ENCODE measurements around the gene NGDN.
"Not testable (repeated sequence)": the region's sequence is repeated elsewhere in the genome, so short reads cannot be mapped to it uniquely, and the experiment has no call there.

NGDN gene, protein sequence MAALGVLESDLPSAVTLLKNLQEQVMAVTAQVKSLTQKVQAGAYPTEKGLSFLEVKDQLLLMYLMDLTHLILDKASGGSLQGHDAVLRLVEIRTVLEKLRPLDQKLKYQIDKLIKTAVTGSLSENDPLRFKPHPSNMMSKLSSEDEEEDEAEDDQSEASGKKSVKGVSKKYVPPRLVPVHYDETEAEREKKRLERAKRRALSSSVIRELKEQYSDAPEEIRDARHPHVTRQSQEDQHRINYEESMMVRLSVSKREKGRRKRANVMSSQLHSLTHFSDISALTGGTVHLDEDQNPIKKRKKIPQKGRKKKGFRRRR

GRCh38 chr14:23469127-23469905, at the start of gene NGDN:
Gene NGDN (plus strand): TSS chr14:23469703. CDS start chr14:23469716, 13 bp downstream.
- DNase-seq: peak; percentile 97

DNA sequence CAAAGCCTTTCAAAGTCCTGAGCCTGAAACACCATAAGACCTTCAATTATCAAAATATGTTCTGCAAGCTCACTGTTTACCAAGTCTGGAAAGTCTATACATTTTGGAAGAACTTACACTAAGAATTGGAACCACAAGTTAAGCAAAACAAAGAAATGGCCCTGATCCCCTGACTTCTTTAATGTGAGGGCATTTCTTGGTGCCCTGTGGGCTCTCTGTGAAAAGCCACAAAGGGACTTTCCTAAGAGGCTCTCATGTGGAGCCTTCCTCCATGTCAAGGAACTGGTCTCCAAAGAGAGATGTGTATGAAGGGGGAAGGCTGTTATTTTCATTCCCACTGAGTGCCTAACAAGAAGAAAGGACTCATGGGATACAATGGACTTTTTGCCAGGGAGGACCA, 47.9 kb upstream of the NGDN start:
- no peak for DNase-seq

DNA sequence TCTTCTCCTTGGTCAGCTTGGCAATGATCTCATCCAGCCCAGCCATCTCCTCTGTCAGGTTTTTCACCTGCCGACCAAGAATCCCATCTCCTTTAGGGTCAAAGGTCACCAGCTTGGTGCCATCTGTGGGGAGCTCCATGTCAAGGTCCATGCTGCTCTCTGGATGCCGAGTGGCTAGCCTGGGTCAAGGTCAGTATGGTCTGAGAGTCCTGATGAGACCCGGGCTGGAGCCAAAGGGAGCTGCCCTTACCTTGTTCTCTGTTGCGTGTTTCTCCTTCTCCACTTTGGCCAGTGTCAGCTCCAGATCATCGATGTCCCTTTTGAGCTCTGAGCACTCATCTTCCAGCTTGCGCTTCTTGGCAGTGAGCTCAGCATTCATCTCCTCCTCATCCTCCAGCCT, 45.8 kb upstream of the NGDN start:
- no peak for DNase-seq

DNA sequence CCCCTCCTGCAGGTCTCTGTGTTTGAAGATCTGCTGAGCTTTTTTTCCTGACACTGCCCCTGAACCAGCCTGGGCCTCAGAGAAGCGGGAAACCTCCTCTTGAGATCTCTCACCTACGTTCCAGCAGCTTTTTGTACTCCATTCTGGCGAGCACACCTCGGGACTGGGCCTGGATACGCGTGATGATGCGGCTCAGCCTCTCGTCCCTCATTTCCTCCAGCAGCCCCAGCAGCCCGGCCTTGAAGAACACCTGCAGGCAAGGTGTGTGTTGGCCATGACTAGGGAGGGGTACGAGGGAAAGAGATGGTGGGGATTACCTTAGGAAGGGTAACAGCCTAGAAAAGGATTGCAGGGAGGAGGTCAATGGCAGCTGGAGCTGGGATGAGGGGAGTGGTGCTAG, 44.3 kb upstream of the NGDN start:
- DNase-seq: no peak

DNA sequence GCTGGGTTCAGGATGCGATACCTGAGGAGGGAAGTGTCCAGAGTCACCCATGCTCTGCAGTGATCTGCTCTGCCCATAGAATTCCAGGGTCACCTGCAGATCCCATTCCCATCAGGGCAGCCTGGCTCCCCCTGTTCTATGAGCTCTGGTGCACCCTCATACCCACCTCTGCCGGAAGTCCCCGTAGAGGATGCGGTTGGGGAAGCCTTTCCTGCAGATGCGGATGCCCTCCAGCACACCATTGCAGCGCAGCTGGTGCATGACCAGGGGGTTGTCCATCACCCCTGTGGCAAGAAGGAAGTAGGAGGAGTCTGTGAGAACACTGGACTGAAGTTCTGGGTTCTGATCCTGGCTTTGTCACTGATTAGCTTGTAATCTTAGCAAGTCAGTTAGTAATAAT, 43.7 kb upstream of the NGDN start:
- DNase-seq: not testable (repeated sequence)

GRCh38 chr14:23428686-23429495, 40.6 kb upstream of the NGDN start:
- no peak for DNase-seq

- no peak for DNase-seq
Measured at GRCh38 chr14:23430016-23430722, 39.3 kb upstream of the NGDN start.

- DNase-seq: no peak
Measured at GRCh38 chr14:23430723-23431085, 38.8 kb upstream of the NGDN start.

- no peak for DNase-seq
Measured at GRCh38 chr14:23431486-23431885, 38.0 kb upstream of the NGDN start.

DNA sequence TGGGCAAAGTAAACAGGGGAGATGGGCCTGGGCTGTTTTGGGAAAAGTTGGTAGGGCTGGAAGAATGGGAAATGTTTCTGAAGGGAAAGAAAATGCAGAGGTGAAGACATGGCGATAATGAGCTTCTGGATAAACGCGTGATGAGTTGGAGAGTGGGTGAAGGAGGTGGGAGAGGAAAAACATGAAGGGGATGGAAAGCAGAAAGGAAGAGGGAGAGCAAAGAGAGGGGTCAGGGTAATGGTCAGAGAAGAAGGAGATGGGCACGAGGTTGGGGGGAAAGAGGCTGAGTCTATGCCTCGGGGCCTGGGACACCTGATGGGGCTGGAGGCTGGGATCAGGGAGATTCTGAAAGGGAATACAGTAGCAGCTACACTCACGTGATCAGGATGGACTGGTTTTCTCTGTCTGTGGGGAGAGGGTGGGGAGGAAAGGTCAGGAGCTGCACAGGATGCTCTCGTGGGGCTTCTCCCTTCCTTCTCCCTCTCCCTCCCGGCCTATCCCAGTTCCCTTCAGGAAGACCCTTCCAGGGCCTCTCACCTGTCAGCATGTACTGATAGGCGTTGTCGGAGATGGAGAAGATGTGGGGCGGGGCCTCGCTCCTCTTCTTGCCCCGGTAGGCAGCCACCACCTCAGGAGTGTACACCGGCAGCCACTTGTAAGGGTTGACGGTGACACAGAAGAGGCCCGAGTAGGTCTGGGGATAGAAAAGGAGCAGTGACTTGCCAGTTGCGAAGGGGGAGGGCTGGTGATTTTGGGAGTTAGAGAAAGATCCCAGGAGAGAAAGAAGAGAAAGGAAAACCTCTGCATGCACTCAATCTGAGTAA, 37.2 kb upstream of the NGDN start:
- DNase-seq: no peak

DNA sequence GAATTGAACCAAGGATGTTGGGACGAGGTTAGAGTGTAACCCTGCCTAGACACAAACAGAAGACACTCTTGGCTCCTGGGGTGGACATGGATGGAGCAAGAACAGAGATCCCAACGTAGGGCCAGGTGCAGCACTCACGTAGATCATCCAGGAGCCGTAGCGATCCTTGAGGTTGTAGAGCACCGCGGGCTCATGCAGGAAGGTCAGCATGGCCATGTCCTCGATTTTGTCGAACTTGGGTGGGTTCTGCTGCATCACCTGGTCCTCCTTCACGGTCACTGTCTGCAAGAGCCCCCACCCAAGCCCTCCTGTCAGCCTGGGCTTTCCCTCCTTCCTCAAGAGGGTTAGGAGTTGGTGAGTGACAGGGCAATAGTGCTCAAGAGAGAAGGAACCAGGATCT, 36.6 kb upstream of the NGDN start:
- DNase-seq: no peak

DNA sequence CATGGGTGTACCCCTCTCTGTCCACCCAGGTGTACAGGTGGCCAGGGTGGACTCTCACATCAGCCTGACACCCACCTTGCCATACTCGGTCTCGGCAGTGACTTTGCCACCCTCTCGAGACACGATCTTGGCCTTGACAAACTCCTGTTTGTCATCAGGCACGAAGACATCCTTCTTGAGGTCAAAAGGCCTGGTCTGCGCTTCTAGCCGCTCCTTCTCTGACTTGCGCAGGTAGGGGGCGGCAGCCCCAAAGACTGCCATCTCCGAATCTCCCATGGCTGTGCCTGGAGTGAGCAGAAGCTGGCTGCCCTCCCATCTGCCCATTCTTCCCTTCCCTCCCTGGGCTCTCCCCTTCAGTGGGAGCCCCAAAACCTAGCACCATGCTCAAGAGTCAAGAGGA, 36.0 kb upstream of the NGDN start:
- DNase-seq: no peak

- no peak for DNase-seq
Measured at GRCh38 chr14:23434488-23435222, 34.8 kb upstream of the NGDN start.

GRCh38 chr14:23435543-23436326, 33.8 kb upstream of the NGDN start, which contains the start of gene MYH7:
Gene MYH7 (minus strand): TSS chr14:23435660. CDS start chr14:23433732, 1,928 bp downstream.
- no peak for DNase-seq

GRCh38 chr14:23436327-23437132, 33.0 kb upstream of the NGDN start:
- no peak for DNase-seq

GRCh38 chr14:23437133-23438100, 32.1 kb upstream of the NGDN start:
- no peak for DNase-seq

DNA sequence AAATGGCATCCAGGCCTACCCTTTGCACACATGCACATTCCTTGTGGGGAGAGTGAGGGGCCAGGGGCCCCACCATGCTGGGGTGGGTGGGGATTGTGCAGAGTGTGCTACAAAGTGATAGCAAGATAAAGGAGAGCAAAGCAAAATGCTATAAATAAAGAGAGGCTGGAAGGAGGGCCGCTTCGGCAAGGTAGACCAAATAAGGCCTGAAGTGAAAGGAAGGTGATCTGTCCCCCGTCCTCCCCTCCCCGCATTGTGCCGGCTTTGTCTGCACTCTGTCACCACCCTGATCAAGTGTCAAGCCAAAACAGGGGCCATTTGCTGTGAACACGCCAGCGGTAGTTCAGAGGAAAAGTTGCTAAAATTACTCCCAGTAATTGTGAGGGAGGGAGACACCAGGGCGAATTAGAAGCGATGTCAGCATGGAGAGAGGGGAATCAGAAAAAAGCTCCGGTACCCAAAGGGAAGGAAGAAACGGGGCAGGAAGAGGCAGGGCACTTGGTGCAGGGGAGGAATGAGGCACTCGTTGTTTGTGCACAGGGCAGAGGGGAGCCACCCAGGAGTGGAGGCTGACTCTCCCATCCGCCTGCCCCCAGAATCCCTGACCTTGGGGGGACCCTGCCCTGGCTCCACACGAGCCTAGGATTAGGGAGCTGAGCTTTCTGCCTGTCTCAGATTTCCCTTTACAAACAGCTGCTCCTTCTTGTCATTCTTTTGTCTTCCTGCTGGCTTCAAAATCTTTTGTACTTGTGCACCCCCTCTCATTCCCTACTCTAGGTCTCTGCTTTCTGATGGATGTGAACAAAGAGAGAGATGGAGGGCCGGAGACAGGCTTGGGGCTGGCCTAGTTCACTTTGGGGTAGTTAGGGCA, 31.2 kb upstream of the NGDN start:
- no peak for DNase-seq

All from left hindlimb (tissue), 1 donor.